Forelimb muscle (tissue), 1 donor: ENCODE data around the gene TSPAN17. TPM values are rescaled to one million over a fixed set of nuclear protein-coding genes. Genes with fewer than 3 reads are reported as not detected.

ENCODE experiments used
- DNase-seq: peaks from one replicate; pipeline ENCODE4 v3.0.0-alpha.2; 2013; ENCODE audit warnings: low read depth
- polyA plus RNA-seq: library from polyadenylated mRNA; unstranded; fragments of 120-200 nt; gene quantifications from one replicate; pipeline ENCODE4 v1.2.1, GENCODE V29; 2013; ENCODE audit not compliant: insufficient read length

Gene TSPAN17
- polyA plus RNA-seq, 1 donor, result 28.7 TPM

DNA sequence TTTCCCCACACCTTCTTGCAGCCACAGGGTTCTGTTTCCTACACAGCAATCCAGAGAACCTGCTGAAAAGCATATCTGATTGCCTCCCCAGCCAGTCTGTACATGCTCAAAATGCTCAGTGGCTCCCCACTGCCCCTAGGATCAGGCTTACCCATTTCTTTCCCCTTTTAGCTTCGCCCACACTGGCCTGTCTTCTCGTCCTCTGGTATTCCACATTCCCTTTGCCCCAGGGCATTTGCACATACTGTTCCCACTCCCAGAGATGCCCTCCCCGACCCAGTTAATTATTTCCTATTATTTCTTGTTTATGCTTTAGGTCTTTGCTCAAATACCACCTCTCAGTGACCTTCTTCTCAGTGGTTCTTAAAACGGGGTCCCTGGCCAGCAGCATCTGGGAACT, 6.7 kb upstream of the TSPAN17 start:
- no peak for DNase-seq

GRCh38 chr5:176642675-176643490, 4.4 kb upstream of the TSPAN17 start:
- no peak for DNase-seq

DNA sequence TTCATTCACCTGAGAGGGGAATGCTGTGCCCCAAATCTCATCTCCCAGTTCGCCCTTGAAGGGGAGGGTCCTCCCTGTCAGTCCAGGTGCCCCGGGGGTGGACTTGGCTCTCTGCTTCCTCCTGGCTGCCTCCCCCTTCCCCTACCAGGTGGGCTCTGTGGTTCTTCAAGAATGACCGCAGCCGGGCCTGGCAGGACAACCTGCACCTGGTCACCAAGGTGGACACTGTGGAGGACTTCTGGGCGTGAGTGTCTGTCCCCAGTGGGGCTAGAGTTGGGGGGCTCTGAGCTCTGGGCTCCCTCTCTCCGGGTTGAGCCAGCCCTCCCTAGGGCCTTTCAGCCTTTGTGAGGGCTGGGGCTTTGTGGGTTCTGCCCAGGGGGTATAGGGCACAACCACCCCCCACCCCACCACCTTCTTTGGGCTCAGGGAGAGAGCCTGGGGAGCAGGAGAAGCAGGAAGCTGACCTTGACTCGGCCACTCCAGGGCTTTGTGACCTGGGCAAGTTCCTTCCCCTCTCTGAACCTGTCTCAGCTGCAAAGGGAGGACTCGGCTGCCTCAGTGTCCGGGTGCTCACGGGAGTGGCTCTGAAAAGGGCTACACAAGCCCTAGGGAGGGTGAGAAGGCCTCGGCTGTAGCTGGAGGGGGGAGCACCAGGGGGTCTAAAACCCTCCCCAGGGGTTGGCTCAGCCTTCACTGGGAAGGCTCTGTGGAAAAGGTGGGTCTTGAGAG, 3.6 kb upstream of the TSPAN17 start:
- DNase-seq, result no peak

- no peak for DNase-seq
Observed at GRCh38 chr5:176644294-176644693, 3.0 kb upstream of the TSPAN17 start.

DNA sequence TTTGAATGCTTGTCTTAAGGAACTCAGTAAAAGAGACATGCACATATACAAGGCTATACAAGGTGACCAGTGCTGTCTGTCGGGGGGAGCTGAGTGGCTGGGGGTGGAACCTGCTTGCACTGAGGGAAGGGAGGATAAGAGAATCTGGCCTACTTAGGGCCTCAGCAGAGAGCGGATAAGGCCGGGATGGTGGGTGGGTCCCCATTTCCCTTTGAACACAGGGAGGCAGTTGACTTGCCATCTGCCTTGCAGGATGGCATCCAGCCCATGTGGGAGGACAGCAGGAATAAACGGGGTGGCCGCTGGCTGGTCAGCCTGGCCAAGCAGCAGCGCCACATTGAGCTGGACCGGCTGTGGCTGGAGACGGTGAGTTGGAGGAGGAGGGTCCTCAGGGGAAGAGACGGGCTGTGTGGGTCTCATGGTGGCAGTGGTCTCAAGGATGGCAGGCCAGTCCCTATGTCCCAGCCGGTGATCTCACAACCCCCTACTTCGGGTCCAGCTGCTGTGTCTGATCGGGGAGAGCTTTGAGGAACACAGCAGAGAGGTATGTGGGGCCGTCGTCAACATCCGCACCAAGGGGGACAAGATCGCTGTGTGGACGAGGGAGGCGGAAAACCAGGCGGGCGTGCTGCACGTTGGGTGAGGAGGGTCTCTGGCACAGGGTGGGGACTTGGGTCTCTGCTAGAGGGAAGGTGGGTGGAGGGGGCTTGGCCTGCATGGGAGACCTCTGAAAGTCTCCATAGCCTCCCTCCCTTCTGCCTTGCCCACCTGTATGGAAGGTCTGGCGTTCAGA, 2.2 kb upstream of the TSPAN17 start:
- no peak for DNase-seq

DNA sequence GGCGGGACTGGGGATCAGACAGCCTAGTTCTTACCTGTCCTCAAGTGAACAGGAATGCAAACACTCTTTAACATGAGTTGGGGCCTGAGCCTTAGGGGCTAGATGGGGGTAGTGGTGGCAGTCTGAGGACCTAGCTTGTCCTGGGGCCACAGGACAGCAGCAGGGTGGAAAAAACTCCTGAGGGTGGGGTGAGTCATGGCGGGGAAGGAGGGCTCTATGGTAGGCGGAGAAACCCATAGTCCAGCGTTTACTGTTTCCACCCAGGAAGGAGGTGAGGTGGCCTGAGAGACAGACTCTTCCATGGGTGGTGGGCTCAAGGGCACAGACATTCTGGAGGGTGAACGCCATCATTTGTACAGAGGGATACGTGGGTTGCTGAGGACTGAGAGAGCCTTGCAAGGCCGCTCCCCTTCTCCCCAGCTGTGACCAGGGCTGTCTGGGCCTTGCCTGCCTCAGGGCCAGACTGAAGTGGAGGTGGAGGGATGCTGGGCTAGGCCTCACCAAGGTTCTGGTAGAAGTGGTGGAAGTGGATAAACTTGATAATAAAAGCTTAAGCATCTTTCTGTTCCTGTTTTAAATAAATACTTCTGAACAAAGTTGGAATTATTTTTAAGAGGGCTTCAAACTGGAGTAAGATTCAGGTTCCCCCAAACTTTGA, 1.1 kb upstream of the TSPAN17 start:
- no peak for DNase-seq

DNA sequence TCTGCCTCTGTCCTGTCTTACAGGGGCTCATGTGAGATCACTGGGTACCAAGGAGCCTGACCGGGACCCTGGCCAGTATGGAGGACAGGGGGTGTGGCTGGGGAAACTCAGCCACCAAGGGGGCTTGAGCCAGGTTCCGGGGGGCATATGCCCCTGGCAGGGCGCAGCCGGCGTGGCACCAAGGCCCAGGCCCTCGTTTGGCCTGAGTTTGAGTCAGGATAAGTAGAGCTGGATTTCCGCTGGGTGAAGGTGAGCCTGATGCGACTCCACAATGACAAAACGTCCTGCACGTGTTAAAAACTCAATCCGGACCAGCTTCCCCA, 616 bp upstream of the TSPAN17 start:
- no peak for DNase-seq

DNA sequence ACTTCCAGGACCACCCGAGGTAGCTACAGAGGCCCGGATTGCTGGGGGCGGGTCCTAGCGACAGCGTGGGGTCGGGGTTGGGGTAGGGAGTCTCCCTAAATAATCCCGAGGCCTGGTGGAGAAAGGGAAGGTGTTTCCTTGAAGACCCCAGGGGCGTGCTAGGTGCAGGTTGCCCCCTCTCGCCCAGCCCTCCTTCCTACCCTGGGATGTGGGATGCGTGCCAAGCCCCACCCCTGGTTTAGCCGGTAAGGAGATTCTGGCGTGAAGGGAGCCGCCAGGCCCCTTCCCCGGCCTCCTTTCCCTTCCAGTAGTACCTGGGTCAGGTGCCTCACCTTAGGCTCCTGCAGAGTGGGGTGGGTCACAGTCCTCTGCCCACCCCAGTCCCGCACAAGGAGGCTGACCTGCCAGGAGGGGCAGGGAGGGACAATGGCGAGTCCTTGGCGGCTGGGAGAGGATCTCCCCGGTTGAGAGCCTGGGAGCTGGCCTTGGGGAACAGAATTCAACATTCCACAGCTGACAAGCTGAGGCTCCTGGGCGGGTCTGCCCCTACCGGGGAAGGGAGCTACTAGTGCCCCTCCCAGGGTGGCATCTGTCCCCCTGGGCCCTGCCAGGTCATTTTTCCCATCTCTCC, 674 bp downstream of the TSPAN17 start:
- no peak for DNase-seq

DNA sequence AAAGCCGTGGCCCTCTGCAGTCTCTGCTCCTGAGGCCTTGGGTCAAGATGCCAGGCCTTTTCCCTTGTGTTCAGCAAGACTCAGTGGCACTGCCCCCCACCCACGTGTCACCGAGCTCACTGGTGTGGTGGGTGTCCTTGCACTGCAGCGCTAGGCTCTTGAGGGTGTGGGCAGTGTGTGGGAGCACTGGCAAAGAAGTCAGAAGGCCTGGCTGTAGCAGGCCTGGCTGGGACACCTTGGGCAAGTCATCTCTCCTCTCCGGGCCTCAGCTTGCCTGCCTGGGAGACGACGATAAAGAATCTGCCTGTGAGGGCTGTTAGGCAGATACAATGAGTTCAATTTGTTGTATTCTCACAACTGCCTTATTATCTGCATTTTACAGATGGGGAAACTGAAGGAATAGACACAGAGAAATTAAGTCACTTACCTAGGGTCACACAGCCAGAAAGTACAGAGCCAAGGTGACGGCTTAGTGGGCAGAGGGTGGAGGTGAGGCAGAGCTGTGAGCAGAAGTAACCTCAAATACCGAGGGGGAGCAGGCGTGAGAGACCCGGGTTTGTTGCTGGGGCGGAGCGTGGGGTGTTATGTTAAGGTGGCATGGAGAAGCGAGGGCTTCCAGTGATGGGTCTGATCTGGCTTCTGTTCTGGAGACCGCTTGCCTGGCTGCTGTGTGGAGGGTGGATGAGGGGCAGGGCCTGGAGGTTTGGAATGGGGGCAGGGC, 1.4 kb downstream of the TSPAN17 start:
- DNase-seq, result no peak

DNA sequence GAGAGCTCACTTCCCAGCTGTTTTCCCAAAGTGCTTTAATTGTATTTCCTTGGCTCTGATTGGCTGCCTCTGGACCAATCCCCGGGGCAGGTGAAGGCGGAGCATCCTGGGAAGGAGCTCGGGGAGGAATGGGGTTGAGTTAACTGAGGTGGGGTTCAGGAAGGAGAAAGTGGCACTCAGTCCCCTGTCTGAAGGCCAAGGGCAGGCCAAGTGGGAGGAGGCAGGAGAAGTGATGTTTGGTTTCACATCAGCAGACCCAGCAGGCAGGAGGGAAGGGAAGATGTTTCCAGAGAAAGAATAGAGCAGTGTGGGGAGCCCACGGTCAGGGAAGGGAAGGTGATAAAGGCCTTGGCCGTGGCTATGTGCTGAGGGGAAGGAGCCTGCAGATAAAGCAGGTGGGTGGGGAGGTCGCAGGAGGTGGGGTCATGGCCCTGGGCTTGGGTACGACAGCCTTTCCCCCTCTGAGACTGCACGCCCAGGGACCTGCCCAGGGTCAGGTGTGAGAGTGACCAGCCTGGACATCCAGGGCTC, 3.1 kb downstream of the TSPAN17 start:
- DNase-seq, result no peak

- DNase-seq, result no peak
Observed at GRCh38 chr5:176651472-176651980, 4.2 kb downstream of the TSPAN17 start.

DNA sequence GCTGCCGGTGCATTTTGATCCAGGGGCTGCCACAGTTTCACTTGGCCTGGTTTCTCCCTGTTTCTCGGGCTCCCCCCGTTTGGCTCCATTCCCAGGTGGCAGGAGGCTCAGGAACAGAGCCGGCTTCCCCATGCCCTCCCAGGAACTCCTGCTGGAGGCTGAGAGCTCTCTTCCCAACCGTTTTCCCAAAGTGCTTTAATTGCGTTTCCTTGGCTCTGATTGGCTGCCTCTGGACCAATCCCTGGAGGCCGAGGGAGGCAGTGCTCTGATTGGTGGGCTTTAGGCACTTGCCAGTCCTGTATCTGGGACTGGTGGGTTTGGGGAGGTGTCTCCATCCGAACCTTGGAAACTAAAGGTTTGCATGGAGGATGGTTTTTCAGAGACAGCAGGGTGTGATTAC, 4.9 kb downstream of the TSPAN17 start:
- no peak for DNase-seq

DNA sequence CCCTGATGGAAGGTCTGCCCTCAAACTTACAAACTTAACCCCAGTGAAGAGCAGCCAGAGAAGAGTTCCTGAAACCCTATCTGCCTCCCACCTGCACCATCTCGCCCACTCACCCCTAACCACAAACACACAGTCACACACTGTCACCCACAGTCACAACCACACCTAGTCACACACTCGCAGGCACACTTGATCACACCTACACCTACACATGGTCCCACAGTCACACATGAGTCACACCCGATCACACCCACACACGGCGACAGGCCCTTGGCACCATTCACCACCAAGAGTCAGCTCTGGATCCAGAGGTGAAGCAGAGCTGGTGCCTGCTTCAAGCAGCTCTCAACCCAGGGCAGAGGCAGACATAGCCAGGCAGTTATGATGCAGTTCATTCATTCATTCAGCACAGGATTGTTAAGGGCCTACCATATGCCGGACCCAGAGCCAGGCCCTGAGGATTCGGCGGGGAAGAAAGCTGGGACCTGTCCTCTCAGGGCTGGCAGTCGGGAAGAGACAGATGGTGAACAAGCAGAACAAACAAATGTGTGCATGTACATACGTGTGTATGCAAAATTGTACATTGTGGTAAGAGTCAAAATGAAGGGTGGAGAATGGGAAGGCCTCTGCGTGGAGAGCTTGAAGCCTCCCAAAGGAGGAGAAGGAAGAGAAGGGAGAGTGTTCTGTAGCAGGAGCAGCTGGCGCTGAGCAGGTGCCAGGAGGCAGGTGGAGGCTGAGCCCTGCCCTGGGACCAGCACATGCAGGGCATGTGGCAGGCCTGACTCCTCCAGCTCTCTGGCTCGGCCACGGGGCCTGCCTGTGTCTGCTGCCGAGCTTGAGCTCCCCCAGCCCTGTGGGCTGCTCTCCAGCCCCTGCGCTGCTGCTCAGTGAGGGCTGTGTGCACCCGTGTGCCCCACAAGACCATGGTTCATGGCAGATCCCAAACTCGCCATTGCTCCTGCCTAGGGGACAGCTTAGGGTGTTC, 6.4 kb downstream of the TSPAN17 start:
- DNase-seq, result no peak

DNA sequence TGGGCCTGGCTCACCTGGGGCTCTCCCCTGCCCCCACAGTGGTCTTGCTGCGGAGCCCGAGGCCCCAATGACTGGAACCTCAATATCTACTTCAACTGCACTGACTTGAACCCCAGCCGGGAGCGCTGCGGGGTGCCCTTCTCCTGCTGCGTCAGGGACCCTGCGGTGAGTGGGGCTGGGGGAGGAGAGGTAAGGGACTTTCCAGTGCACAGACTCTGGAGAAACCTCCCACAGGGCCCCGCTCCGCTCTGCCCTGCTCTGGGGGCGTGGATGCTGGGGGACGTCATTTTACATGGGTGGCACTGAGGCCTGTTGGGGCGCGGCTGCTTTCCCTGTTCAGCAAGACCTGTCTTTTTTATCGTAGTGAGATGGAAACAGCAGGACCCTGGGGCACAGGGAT, 7.6 kb downstream of the TSPAN17 start:
- DNase-seq, result no peak

- no peak for DNase-seq
Observed at GRCh38 chr5:176656467-176656990, 9.2 kb downstream of the TSPAN17 start.

- DNase-seq, result no peak
Observed at GRCh38 chr5:176658007-176658599, 10.8 kb downstream of the TSPAN17 start.

- DNase-seq, result no peak
Observed at GRCh38 chr5:176658817-176659511, 11.7 kb downstream of the TSPAN17 start.

- DNase-seq, result no peak
Observed at GRCh38 chr5:176659512-176659839, 12.2 kb downstream of the TSPAN17 start.
